ENCODE results near the gene TLE2. TPM values are rescaled to one million over a fixed set of nuclear protein-coding genes. Genes with fewer than 3 reads are reported as not detected.

The TLE2 gene
- total RNA-seq, 4 donors from 2014 or later: 6.5 to 29.7 (median 16.3) TPM

DNA sequence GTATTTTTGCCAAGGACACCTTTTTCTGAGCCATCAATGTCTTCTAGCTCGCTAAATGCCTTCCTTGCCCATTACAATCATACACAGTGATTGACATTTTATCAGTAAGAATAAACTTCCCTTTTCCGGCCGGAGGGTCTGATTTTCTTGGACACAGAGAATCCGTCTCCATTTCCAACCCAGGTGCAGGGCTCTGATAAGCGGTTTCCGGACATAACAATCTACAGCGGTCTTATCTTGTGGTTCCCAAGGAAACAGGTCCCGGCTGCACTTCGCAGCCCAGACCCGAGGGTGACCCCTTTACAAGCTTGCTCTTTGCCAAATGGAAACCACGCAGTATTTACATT lies 79.2 kb downstream of the TLE2 start:
- TF ChIP-seq CTCF (IDR thresholded peaks at IDR 0.05; ENCODE audit: low read depth): no peak

Other genes with a start within 250 kb of the TLE2 start
- 10 to 100 TPM; 14.8 to 43.1 (median 24.2) TPM for gene SGTA, start 246.0 kb downstream of the TLE2 start, total RNA-seq
- 10 to 100 TPM; 10.4 to 23.2 (median 21.5) TPM for gene THOP1, start 243.8 kb downstream of the TLE2 start, total RNA-seq
- 1 to 10 TPM; 2.4 to 7.0 (median 3.0) TPM for gene ZNF554, start 209.4 kb downstream of the TLE2 start, total RNA-seq
- 1 to 10 TPM; 4.1 to 8.5 (median 6.1) TPM for gene ZNF555, start 187.8 kb downstream of the TLE2 start, total RNA-seq
- not detected for gene ZNF556, start 161.9 kb downstream of the TLE2 start, total RNA-seq
- 1 to 10 TPM; 2.9 to 5.5 (median 3.5) TPM for gene ZNF57, start 128.4 kb downstream of the TLE2 start, total RNA-seq
- 1 to 10 TPM; 2.1 to 6.0 (median 3.1) TPM for gene ZNF77, start 84.3 kb downstream of the TLE2 start, total RNA-seq
- 1 to 10 TPM in 1 of 4 donors, not detected in 3; 1.8 TPM for gene TLE6, start 51.7 kb downstream of the TLE2 start, total RNA-seq
- gene TLE5, start 33.2 kb upstream of the TLE2 start, total RNA-seq: 100 to 1,000 TPM; 200 to 309 (median 226) TPM
- 10 to 100 TPM; 20.2 to 57.3 (median 27.4) TPM for gene GNA11, start 65.1 kb upstream of the TLE2 start, total RNA-seq
- 10 to 100 TPM in 1 of 4 donors, 1 to 10 TPM in 3; 5.3 to 18.5 (median 8.4) TPM for gene GNA15, start 106.8 kb upstream of the TLE2 start, total RNA-seq
- 1 to 10 TPM in 3 of 4 donors, under 1 TPM in 1; 0.49 to 4.9 (median 3.1) TPM for gene S1PR4, start 149.5 kb upstream of the TLE2 start, total RNA-seq
- gene NCLN, start 156.7 kb upstream of the TLE2 start, total RNA-seq: 10 to 100 TPM; 20.0 to 34.9 (median 24.5) TPM
- not detected for gene CELF5, start 195.4 kb upstream of the TLE2 start, total RNA-seq